BE2C (cell line): Measurements from ENCODE around the gene HOXB6.

ENCODE experiments used
- DNase-seq: peaks from one replicate; pipeline ENCODE4 v3.0.0-alpha.2; 2020
- H3K27me3 ChIP-seq: fragments of 250-450 bp; sonication (Bioruptor Pico); 2 replicates; pipeline ENCODE4 v1.5.1; 2020; ENCODE audit warnings: mild to moderate bottlenecking
- H3K36me3 ChIP-seq: fragments of 250-450 bp; sonication (Bioruptor Pico); 2 replicates; pipeline ENCODE4 v1.5.1; 2020; ENCODE audit warnings: mild to moderate bottlenecking
- H3K4me1 ChIP-seq: fragments of 250-450 bp; sonication (Bioruptor Pico); 2 replicates; pipeline ENCODE4 v1.5.1; 2020
- H3K4me3 ChIP-seq: 2 replicates; pipeline ENCODE4 v1.5.1; 2011; ENCODE audit warnings: low read depth, low read length
- H3K9me3 ChIP-seq: fragments of 250-450 bp; sonication (Bioruptor Pico); 2 replicates; pipeline ENCODE4 v1.5.1; 2020
- CTCF ChIP-seq: IDR thresholded peaks from 2 replicates; pipeline ENCODE4 v1.5.1; 2012; ENCODE audit warnings: mild to moderate bottlenecking, low read depth, low read length

HOXB6 gene

DNA sequence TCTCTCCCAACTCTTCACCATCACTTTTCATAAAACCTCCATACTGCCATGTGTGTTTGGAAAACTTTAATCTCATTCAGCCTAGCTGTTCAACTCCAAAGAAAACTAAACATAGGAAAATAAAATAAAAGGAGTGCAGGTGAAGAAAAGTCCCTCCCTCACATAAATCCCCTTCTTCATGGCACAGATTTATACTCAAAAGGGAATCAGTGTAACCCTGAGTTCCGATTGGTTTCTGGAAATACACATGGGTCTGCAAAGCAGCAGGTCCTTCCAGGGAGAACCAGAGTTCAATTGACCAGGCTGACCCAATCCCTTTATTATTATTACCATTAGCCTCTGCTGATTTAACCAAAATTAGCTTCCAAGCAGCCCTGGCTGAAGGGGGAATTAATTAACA lies 51.0 kb downstream of the HOXB6 start:
- no peak overlapping the region for H3K4me3 ChIP-seq
- H3K36me3 ChIP-seq: no peaks in the 10 kb centered on the region
- H3K27me3 ChIP-seq: peaks cover 93% of the 10 kb centered on the region
- no peak for DNase-seq
- TF ChIP-seq CTCF: no peak
- no peaks in the 10 kb centered on the region; the same call in 1 of the 2 replicates for H3K9me3 ChIP-seq
- no peaks in the 10 kb centered on the region for H3K4me1 ChIP-seq

- H3K4me3 ChIP-seq: no peak overlapping the region
- TF ChIP-seq CTCF: no peak
- peaks cover 91% of the 10 kb centered on the region for H3K27me3 ChIP-seq
- DNase-seq: no peak
- H3K4me1 ChIP-seq: no peaks in the 10 kb centered on the region
- no peaks in the 10 kb centered on the region; the same call in 1 of the 2 replicates for H3K9me3 ChIP-seq
- no peaks in the 10 kb centered on the region for H3K36me3 ChIP-seq
Observed at GRCh38 chr17:48553190-48553547, 51.6 kb downstream of the HOXB6 start.

DNA sequence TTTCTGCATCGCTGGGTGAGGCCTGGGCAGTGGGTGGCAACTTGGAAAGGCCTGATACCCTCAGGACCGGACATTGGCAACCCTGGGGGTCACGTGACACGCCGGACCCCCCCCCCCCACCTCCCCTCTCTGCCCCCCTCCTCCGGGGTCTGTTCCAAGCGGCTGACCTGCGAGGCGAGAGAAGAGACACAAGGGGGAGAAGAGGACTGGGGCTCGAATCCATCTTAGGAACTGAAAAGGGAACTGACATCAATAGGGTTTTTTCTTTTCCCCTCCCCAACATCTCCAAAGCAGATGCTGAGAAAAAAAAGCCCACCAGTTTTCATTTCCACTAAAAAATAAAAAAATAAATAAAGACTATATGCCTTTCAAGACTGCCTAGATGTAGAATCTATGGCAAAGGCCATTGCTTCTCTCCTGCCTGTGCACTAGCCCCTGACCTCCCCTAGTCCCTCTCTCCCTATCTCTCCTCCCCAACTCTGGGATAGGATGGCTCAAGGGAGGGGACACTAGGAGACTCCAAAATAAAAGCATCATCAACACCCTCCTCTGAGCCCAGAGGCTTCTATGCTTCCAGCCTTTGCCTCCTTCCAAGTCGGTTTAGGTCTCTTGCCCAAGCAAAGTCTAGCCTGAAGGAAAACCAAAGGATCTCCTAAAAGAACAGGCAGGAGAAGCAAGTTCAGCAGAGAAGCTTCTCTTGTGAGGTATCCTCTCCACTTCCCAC lies 52.2 kb downstream of the HOXB6 start:
- no peak for TF ChIP-seq CTCF
- no peaks in the 10 kb centered on the region for H3K36me3 ChIP-seq
- no peaks in the 10 kb centered on the region; the same call in 1 of the 2 replicates for H3K9me3 ChIP-seq
- H3K4me3 ChIP-seq: no peak overlapping the region
- H3K27me3 ChIP-seq: peaks cover 90% of the 10 kb centered on the region
- no peaks in the 10 kb centered on the region for H3K4me1 ChIP-seq
- DNase-seq: no peak

- Histone ChIP-seq H3K4me3 (no peak overlapping the region), H3K27me3 (peaks cover 90% of the 10 kb centered on the region), H3K9me3 (no peaks in the 10 kb centered on the region; the same call in 1 of the 2 replicates), H3K4me1 (no peaks in the 10 kb centered on the region), H3K36me3 (no peaks in the 10 kb centered on the region)
- no peak for TF ChIP-seq CTCF
- DNase-seq: no peak
Observed at GRCh38 chr17:48551596-48552465, 53.0 kb downstream of the HOXB6 start.

- no peaks in the 10 kb centered on the region for H3K36me3 ChIP-seq
- H3K4me3 ChIP-seq: no peak overlapping the region
- DNase-seq: no peak
- no peak for TF ChIP-seq CTCF
- no peaks in the 10 kb centered on the region; the same call in 1 of the 2 replicates for H3K9me3 ChIP-seq
- H3K4me1 ChIP-seq: no peaks in the 10 kb centered on the region
- peaks cover 90% of the 10 kb centered on the region for H3K27me3 ChIP-seq
Observed at GRCh38 chr17:48551214-48551555, 53.6 kb downstream of the HOXB6 start.
